ENCODE data around the gene CDH23. TPM values are rescaled to one million over a fixed set of nuclear protein-coding genes. Genes with fewer than 3 reads are reported as not detected.

CDH23 gene
- total and polyA plus RNA-seq, 2 donors (not counting 1 experiment from before 2014, with no cell fraction given): 0.37 to 0.89 TPM

DNA sequence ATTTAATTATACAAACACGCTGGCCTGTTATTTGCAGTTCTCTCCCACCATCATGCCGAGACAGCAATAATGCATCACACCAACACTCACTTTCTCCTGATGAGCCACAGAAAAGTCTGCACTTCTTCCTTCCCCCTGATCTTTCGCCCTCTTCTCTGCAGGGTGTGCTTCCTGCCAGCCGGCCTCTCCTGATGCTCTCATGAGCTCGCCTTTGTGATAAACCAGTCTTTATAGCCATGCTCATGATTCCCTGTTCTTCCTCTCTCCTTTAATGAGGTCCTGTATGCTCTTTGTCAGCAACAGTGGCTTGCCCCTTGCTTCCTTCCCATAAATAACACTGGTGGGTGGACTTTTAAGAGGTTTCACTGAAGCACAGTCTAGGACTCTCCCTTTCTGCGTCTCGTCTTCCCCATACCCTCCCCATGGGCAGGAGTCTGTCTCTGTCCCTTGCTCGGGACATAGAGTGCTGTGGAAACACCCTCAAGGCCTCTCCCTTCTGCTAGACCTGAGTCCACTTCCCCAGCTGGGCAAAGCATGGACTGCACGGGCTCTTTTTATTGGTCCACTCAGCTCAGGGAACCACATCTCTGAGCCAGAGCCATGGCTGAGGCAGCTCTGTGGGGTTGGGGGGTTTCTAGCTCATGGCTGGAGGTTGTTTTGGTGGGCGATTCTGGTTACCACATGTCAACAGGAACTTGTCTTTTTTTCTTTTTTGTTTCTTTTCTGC lies 189.0 kb downstream of the CDH23 start:
- DNase-seq (no peak), ATAC-seq (ENCODE audit: low read depth) (no peak)
- no peaks in the 10 kb centered on the region for H3K4me1 ChIP-seq (ENCODE audit: control insufficient read depth in 2 of 2, insufficient read depth in 2 of 2, low read length in 2 of 2)
- CTCF ChIA-PET: interaction anchor here (1.2 to 1.9 kb wide), 2 partner anchors 15 to 201 kb away, joined by 3 to 4 read pairs; no protein-coding TSS in a partner anchor
- Mint-ChIP-seq H3K27me3 (peaks cover 23% of the 10 kb centered on the region), H3K27ac (no peak overlapping the region), H3K9me3 (ENCODE audit: insufficient read depth) (no peaks in the 10 kb centered on the region), H3K4me3 (no peak overlapping the region), H3K4me1 (no peaks in the 10 kb centered on the region)
- no peaks in the 10 kb centered on the region for H3K36me3 ChIP-seq (replicated peaks in 1 of 2; ENCODE audit: control extremely low read depth in 1 of 2, control insufficient read depth in 1 of 2, extremely low read depth in 1 of 2, insufficient read depth in 2 of 2, low read length in 1 of 2)
- H3K9ac ChIP-seq (ENCODE audit: low read length): no peak overlapping the region
- H3K27ac ChIP-seq (ENCODE audit: low read length in 2 of 2): no peak overlapping the region
- intact Hi-C loops (cut with micrococcal nuclease): no loop called here
- TF ChIP-seq EZH2 (IDR thresholded peaks at IDR 0.05; ENCODE audit: borderline replicate concordance, insufficient read depth, low read depth, low read length, poor library complexity, severe bottlenecking): no peak
- TF ChIP-seq, protein P1, sequence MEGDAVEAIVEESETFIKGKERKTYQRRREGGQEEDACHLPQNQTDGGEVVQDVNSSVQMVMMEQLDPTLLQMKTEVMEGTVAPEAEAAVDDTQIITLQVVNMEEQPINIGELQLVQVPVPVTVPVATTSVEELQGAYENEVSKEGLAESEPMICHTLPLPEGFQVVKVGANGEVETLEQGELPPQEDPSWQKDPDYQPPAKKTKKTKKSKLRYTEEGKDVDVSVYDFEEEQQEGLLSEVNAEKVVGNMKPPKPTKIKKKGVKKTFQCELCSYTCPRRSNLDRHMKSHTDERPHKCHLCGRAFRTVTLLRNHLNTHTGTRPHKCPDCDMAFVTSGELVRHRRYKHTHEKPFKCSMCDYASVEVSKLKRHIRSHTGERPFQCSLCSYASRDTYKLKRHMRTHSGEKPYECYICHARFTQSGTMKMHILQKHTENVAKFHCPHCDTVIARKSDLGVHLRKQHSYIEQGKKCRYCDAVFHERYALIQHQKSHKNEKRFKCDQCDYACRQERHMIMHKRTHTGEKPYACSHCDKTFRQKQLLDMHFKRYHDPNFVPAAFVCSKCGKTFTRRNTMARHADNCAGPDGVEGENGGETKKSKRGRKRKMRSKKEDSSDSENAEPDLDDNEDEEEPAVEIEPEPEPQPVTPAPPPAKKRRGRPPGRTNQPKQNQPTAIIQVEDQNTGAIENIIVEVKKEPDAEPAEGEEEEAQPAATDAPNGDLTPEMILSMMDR (IDR thresholded peaks at IDR 0.05): no peak
- no peak overlapping the region for H2AFZ ChIP-seq (ENCODE audit: insufficient read depth, low read depth, low read length, poor library complexity, severe bottlenecking)
- H4K20me1 ChIP-seq (ENCODE audit: control insufficient read depth, insufficient read depth, low read length, poor library complexity, severe bottlenecking): no peaks in the 10 kb centered on the region
- WGBS (ENCODE audit: insufficient coverage): 94% methylated on average over 8 of the region's 10 CpGs
- no peaks in the 10 kb centered on the region for H3K9me3 ChIP-seq (ENCODE audit: control extremely low read depth in 1 of 3, control insufficient read depth in 2 of 3, insufficient read depth in 1 of 3, low read length in 2 of 3)
- POLR2A ChIA-PET: no interaction called here
- H3K4me2 ChIP-seq (replicated peaks; ENCODE audit: low read depth, low read length, poor library complexity, severe bottlenecking): no peak overlapping the region
- H3K79me2 ChIP-seq (ENCODE audit: control insufficient read depth, insufficient read depth, low read length): no peaks in the 10 kb centered on the region
- no peak overlapping the region for H3K4me3 ChIP-seq (ENCODE audit: control extremely low read depth in 1 of 5, extremely low read depth in 1 of 5, insufficient read depth in 1 of 5, low read depth in 2 of 5, low read length in 4 of 5)
- H3K27me3 ChIP-seq (replicated peaks in 1 of 4; ENCODE audit: control extremely low read depth in 1 of 4, control insufficient read depth in 3 of 4, insufficient read depth in 4 of 4, low read length in 3 of 4): no peaks in the 10 kb centered on the region

DNA sequence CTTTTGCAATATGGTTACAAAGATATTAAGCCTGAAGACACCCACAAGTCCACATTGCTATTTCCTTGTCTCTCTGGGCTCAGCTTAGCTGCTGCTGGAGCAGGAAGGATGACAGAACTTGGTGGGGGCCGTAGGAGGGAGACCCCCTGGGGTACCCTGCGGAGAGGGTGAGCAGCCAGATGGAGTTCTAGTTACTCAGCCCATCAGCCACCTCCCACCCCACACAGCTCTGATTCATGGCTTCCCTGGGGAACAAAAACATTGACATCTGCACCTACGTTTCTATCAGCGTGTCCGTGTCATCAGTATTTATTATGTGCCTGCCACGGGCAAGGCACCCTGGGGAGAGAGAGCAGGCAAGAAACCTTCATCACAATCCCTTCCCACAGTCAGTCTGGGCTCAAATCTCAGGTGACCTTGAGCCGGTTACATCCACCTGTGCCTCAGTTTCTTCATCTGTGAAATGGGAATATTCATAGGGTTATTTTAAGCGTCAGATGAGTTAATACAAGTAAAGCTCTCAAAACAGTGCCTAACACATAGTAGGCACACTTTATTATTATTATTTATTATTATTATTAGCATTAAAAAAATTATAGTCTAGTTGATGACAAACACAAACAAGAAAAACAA lies 191.3 kb downstream of the CDH23 start:
- Histone ChIP-seq H3K4me2 (replicated peaks; ENCODE audit: low read depth, low read length, poor library complexity, severe bottlenecking) (no peak overlapping the region), H2AFZ (ENCODE audit: insufficient read depth, low read depth, low read length, poor library complexity, severe bottlenecking) (no peak overlapping the region), H3K9ac (ENCODE audit: low read length) (no peak overlapping the region), H3K79me2 (ENCODE audit: control insufficient read depth, insufficient read depth, low read length) (no peaks in the 10 kb centered on the region), H3K4me3 (ENCODE audit: control extremely low read depth in 1 of 5, extremely low read depth in 1 of 5, insufficient read depth in 1 of 5, low read depth in 2 of 5, low read length in 4 of 5) (no peak overlapping the region), H3K27me3 (replicated peaks in 1 of 4; ENCODE audit: control extremely low read depth in 1 of 4, control insufficient read depth in 3 of 4, insufficient read depth in 4 of 4, low read length in 3 of 4) (peaks cover 0 to 3% (median 0%) of the 10 kb centered on the region in 4 experiments), H3K4me1 (ENCODE audit: control insufficient read depth in 2 of 2, insufficient read depth in 2 of 2, low read length in 2 of 2) (no peaks in the 10 kb centered on the region), H3K9me3 (ENCODE audit: control extremely low read depth in 1 of 3, control insufficient read depth in 2 of 3, insufficient read depth in 1 of 3, low read length in 2 of 3) (no peaks in the 10 kb centered on the region), H3K36me3 (replicated peaks in 1 of 2; ENCODE audit: control extremely low read depth in 1 of 2, control insufficient read depth in 1 of 2, extremely low read depth in 1 of 2, insufficient read depth in 2 of 2, low read length in 1 of 2) (no peaks in the 10 kb centered on the region), H3K27ac (ENCODE audit: low read length in 2 of 2) (no peak overlapping the region), H4K20me1 (ENCODE audit: control insufficient read depth, insufficient read depth, low read length, poor library complexity, severe bottlenecking) (no peaks in the 10 kb centered on the region)
- Mint-ChIP-seq H3K9me3 (ENCODE audit: insufficient read depth) (no peaks in the 10 kb centered on the region), H3K27me3 (peaks cover 26% of the 10 kb centered on the region), H3K4me3 (no peak overlapping the region), H3K4me1 (no peaks in the 10 kb centered on the region), H3K27ac (no peak overlapping the region)
- ATAC-seq (ENCODE audit: low read depth): no peak
- DNase-seq: no peak
- intact Hi-C loops (cut with micrococcal nuclease): no loop called here
- CTCF ChIA-PET: interaction anchor here (1.2 to 1.3 kb wide), 3 partner anchors 10 to 19 kb away, joined by 3 to 5 read pairs (median 3); no protein-coding TSS in a partner anchor
- TF ChIP-seq, protein P1 (IDR thresholded peaks at IDR 0.05): no peak
- no peak for TF ChIP-seq EZH2 (IDR thresholded peaks at IDR 0.05; ENCODE audit: borderline replicate concordance, insufficient read depth, low read depth, low read length, poor library complexity, severe bottlenecking)
- POLR2A ChIA-PET: no interaction called here
- WGBS (ENCODE audit: insufficient coverage): 67% methylated on average over 1 of the region's 8 CpGs
